Measurements from ENCODE around the gene KAZALD1. TPM values are rescaled to one million over a fixed set of nuclear protein-coding genes. Genes with fewer than 3 reads are reported as not detected.

Gene KAZALD1
- total RNA-seq, 3 donors from 2014 or later (not counting 1 experiment from before 2014, with no cell fraction given) = 0.49 TPM; not detected in 2

DNA sequence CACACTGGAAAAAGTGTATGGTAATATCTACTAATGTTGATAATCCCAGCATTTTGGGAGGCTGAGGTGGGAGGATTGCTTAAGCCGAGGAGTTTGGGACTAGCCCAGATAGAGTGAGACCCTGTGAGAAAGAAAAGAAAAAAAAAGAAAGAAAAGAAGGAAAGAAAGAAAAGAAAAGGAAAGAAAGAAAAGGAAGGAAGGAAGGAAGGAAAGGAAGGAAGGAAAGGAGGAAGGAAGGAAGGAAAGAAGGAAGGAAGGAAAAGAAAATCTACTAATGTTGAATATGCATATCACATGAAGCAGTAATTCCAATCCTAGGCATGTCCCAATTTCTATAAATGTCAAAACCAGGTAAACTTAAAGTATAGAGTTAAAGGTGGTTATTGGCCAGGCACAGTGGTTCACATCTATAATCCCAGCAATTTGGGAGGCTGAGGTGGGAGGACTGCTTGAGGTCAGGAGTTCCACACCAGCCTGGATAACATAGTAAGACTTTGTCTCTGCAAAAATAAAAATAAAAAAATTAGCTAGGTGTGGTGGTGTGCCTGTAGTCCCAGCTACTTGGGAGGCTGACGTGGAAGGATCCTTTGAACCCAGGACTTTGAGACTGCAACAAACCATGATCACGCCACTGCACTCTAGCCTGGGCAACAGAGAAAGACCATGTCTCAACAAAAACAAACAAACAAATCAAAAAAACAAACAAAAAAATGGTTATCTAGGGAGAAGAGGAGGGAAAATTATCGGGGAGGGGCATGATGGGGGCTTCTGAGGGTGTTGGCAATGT, 5.2 kb upstream of the KAZALD1 start:
- Mint-ChIP-seq H3K9me3 (no peaks in the 10 kb centered on the region), H3K4me1 (peaks cover 12 to 16% of the 10 kb centered on the region in 2 donors), H3K4me3 (no peak overlapping the region), H3K36me3 (no peaks in the 10 kb centered on the region), H3K27ac (no peak overlapping the region), H3K27me3 (ENCODE audit: low read depth in 2 of 2) (no peaks in the 10 kb centered on the region)
- H3K36me3 ChIP-seq (ENCODE audit: control insufficient read depth, insufficient read depth, low read length) = no peaks in the 10 kb centered on the region
- H3K4me3 ChIP-seq (ENCODE audit: low read length) = no peak overlapping the region
- no peaks in the 10 kb centered on the region for H3K27me3 ChIP-seq (ENCODE audit: control insufficient read depth, insufficient read depth, low read length)
- ATAC-seq (no peak), DNase-seq (no peak)
- no peak overlapping the region for H3K27ac ChIP-seq (ENCODE audit: low read length)
- WGBS (ENCODE audit: insufficient coverage) = 100% methylated on average over 3 of the region's 4 CpGs
- TF ChIP-seq, protein P1, sequence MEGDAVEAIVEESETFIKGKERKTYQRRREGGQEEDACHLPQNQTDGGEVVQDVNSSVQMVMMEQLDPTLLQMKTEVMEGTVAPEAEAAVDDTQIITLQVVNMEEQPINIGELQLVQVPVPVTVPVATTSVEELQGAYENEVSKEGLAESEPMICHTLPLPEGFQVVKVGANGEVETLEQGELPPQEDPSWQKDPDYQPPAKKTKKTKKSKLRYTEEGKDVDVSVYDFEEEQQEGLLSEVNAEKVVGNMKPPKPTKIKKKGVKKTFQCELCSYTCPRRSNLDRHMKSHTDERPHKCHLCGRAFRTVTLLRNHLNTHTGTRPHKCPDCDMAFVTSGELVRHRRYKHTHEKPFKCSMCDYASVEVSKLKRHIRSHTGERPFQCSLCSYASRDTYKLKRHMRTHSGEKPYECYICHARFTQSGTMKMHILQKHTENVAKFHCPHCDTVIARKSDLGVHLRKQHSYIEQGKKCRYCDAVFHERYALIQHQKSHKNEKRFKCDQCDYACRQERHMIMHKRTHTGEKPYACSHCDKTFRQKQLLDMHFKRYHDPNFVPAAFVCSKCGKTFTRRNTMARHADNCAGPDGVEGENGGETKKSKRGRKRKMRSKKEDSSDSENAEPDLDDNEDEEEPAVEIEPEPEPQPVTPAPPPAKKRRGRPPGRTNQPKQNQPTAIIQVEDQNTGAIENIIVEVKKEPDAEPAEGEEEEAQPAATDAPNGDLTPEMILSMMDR (IDR thresholded peaks at IDR 0.05) = no peak
- intact Hi-C loops (cut with micrococcal nuclease) = no loop called here
- H3K9me3 ChIP-seq (ENCODE audit: control insufficient read depth, insufficient read depth, low read length) = no peaks in the 10 kb centered on the region
- H3K4me1 ChIP-seq (ENCODE audit: control insufficient read depth, insufficient read depth, low read length) = peaks cover 14% of the 10 kb centered on the region

DNA sequence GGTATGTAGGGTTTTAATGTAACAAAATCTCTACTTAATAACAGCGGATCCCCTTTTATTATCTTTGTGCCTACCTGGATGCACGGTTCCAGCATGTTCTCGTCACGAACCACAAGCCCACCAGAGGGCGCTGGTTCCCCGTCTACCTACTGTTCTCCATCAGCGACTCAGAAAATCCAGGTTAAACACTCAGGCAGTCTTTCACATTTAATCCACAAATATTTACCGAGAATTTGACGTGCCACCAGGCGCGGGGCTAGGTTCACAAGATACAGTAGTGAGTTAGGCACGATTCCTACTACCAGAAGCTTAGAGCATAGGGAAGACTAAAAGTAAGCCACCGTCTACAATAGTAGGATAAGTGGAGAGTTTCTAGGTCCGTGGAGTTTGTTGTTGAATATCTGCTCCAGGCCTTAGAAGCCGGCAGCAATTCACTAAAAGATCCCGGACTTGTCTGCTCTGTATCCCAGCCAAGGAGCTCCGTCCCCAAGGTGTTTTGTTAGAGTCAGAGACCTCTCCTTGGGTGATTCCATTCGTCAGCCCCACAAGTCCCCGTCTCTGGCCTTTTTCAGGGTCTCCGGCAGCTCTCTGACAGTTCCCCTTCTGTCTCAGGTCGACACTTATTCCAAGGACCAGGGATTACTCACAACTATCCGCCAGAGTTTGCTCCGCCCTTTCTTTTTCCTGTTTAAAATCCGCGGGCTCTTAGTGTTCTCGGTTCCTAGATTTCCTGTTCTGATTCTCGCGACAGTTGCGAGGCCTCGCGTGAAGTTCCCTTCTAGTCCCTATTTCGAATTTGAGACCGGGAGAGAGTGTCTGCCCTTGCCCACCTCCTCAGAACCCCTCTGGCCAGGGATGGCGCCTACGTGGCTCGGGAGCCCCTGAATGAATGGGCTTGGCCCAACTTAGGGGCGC, 1.5 kb upstream of the KAZALD1 start:
- H3K9me3 Mint-ChIP-seq = no peaks in the 10 kb centered on the region
- TF ChIP-seq, protein P1 (IDR thresholded peaks at IDR 0.05) = peak; percentile 98
- Histone ChIP-seq H3K4me3 (ENCODE audit: low read length) (peak overlapping the region; percentile 82), H3K36me3 (ENCODE audit: control insufficient read depth, insufficient read depth, low read length) (no peaks in the 10 kb centered on the region), H3K27me3 (ENCODE audit: control insufficient read depth, insufficient read depth, low read length) (peaks cover 22% of the 10 kb centered on the region), H3K9me3 (ENCODE audit: control insufficient read depth, insufficient read depth, low read length) (no peaks in the 10 kb centered on the region), H3K4me1 (ENCODE audit: control insufficient read depth, insufficient read depth, low read length) (peaks cover 36% of the 10 kb centered on the region), H3K27ac (ENCODE audit: low read length) (peak overlapping the region; percentile 81)
- H3K36me3 Mint-ChIP-seq = no peaks in the 10 kb centered on the region
- peaks cover 16% of the 10 kb centered on the region in 2 donors for H3K27me3 Mint-ChIP-seq (ENCODE audit: low read depth in 2 of 2)
- ATAC-seq (peak; percentile 65 to 82 (median 71)), DNase-seq (peak; percentile 92 to 94)
- peak overlapping the region; percentile 97 for H3K4me3 Mint-ChIP-seq
- intact Hi-C loops (cut with micrococcal nuclease) = loop anchor here (1.0 to 2.0 kb wide), 3 partner anchors 8 to 147 kb away; partner anchors contain the start of gene SLF2
- WGBS (ENCODE audit: insufficient coverage) = under 1% methylated on average over 37 of the region's 37 CpGs
- peak overlapping the region; percentile 86 to 96 for H3K27ac Mint-ChIP-seq
- peaks cover 25 to 37% of the 10 kb centered on the region in 2 donors for H3K4me1 Mint-ChIP-seq

DNA sequence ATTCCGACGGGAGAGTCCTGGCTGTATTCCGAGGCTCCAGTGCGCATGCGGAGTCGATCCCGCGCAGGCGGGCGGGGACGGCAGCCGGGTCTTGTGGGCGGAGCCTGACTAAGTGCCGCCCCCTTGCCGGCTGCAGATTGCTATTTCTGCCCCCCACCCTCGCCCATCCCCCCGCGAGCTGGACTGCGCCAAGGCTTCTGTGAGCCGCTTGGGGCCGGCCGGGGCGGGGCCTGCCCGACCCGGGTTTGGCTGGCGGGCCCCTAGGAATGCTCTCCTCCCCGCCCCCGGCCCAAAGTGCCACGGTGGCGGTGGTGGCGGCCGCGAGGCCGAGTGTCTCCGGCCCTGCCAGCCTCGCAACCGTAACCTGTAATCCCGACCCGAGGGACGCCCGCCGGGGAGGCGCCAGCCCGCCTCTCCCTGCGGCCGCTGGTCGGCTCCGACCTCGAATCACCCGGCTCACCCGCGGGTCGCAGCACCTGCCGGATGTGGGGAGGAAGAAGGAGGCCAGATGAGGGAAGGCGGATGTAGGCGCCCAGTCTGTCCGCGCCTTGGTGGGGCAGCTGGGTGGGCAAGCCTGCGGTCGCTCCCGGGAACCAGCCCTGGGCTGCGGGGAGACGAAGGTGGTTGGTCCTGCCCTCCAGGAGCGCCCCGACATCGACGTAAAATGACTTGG, 702 bp upstream of the KAZALD1 start:
- peak; percentile 58 to 94 for DNase-seq
- peaks cover 41% of the 10 kb centered on the region for H3K4me1 ChIP-seq (ENCODE audit: control insufficient read depth, insufficient read depth, low read length)
- H3K27me3 Mint-ChIP-seq (ENCODE audit: low read depth in 2 of 2) = peaks cover 24% of the 10 kb centered on the region in 2 donors
- peaks cover 28% of the 10 kb centered on the region for H3K27me3 ChIP-seq (ENCODE audit: control insufficient read depth, insufficient read depth, low read length)
- H3K4me3 ChIP-seq (ENCODE audit: low read length) = peak overlapping the region; percentile 82
- under 1% methylated on average over 67 of the region's 67 CpGs for WGBS (ENCODE audit: insufficient coverage)
- H3K4me1 Mint-ChIP-seq = peaks cover 28 to 39% of the 10 kb centered on the region in 2 donors
- H3K36me3 ChIP-seq (ENCODE audit: control insufficient read depth, insufficient read depth, low read length) = no peaks in the 10 kb centered on the region
- H3K9me3 ChIP-seq (ENCODE audit: control insufficient read depth, insufficient read depth, low read length) = no peaks in the 10 kb centered on the region
- peak overlapping the region; percentile 81 for H3K27ac ChIP-seq (ENCODE audit: low read length)
- intact Hi-C loops (cut with micrococcal nuclease) = loop anchor here (1.0 to 2.0 kb wide), 3 partner anchors 7 to 148 kb away; partner anchors contain the start of gene SLF2
- peak overlapping the region; percentile 86 to 96 for H3K27ac Mint-ChIP-seq
- no peaks in the 10 kb centered on the region for H3K9me3 Mint-ChIP-seq
- peak overlapping the region; percentile 97 for H3K4me3 Mint-ChIP-seq
- H3K36me3 Mint-ChIP-seq = no peaks in the 10 kb centered on the region
- peak; percentile 76 to 84 (median 81) for ATAC-seq
- TF ChIP-seq, protein P1 (IDR thresholded peaks at IDR 0.05) = no peak

All from natural killer cell (primary cell).